Middle frontal gyrus (tissue), 1 donor: ENCODE measurements around the gene LSM11.
A peak's percentile ranks its signal among the peaks of the same experiment; 100 is the strongest.
"Not testable (repeated sequence)": the region's sequence is repeated elsewhere in the genome, so short reads cannot be mapped to it uniquely, and the experiment has no call there.

ENCODE experiments used
- DNase-seq: peaks from one replicate; pipeline ENCODE4 v3.0.0-alpha.2; 2015; ENCODE audit warnings: low spot score; ENCODE audit errors: extremely low spot score

The LSM11 gene

DNA sequence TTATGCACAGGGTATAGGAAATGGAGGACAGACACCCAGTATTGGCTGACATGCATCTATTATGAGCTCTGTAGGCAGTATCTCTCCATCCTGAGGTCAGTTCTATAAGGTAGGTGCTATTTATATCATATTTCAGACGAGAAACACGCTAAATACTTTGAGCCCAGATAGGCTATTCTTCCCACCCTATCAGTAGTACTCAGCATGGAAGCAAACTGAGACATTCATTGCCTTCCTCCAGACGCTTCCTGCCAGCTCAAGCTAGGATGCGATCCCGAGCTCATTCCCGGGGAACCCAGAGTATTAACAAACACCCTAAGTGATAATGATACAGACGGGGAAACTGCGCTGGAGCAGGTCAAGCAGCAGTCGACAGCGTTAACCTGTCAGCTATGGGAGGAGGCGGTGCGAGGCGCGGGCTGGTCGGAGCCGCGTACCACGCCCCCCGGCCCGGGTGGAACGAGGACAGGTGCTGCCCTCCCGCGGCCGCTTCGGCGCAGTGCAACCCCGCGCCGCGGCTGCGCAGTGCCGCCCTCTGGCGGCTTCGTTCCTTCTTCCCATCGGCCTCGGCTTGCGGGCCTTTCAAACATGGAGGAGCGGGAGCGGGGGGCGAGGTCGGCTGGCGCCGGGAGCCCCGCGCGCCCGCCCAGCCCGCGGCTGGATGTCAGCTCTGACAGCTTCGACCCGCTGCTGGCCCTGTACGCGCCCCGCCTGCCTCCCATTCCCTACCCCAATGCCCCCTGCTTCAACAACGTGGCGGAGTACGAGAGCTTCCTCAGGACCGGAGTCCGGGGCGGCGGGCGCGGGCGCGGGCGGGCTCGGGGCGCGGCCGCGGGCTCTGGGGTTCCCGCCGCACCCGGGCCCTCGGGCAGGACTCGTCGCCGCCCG is at the start of gene LSM11:
Gene LSM11 (plus strand): TSS at position 550 of the 888 bp plus-strand sequence. CDS start 39 bp downstream, at position 589.
- DNase-seq = peak; percentile 71

DNA sequence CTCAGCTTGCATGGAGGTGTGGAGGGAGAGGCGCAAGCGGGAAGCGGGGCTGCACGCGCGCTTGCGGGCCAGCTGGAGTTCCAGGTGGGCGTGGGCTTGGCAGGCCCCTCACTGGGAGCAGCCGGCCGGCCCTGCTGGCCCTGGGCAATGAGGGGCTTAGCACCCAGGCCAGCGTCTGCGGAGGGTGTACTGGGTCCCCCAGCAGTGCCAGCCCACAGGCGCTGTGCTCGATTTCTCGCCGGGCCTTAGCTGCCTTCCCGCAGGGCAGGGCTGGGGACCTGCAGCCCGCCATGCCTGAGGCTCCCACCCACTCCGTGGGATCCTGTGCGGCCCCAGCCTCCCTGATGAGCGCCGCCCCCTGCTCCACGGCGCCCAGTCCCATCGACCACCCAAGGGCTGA is 49.7 kb upstream of the LSM11 start:
- not testable (repeated sequence) for DNase-seq

DNA sequence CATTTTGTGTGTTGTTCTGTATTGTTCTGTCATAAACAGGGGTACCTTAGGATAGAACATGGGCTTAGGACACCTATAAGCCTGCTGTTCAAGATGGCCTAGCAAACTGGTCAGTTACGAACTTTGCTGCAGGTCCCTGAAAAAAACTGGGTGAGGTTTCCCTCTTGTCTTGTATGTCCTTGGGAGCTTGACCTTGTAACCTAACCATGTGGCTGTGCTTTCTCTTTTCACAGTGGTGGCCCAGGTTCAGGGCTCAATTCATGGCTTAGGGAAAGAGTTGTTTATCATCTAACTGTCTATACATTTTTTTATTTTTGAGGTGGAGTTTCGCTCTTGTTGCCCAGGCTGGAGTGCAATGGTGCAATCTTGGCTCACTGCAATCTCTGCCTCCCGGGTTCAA is 47.4 kb upstream of the LSM11 start:
- not testable (repeated sequence) for DNase-seq

DNA sequence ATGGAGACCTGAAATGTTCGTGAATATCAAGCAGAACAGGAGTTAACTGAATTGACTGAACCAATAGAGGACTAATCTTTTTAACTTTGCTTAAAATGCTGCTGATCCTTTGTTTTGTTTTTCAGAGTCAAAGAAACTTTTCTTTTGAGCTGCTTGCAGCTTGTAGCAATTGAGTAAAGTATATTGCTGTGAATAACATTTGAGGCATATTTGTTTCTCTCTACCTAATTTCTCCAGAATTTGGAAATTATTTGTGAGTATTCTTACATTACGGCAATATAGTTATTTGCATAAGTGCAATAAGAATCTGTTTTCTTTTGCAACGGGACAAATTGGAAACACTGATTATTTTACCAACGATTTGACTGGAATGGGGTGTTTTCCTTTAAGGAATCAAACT is 44.8 kb upstream of the LSM11 start:
- not testable (repeated sequence) for DNase-seq

DNA sequence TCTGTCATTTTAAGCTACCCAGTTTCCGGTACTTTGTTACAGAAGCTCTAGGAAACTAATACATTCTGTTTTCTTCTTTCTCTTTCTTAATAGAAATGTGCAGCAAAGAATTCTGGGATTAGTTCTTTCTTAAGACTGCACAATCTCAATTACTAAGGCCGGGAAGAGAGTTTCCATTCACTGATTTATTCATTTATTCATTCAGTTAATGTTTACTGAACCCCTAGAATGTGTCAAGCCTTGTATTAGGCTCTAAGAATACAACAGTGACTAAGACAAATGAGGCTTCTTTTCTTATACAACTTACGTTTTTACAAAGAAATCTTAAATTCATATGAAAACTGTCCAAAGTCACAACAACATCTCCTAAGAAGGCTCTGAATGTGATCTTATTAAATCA is 39.8 kb upstream of the LSM11 start:
- no peak for DNase-seq

DNA sequence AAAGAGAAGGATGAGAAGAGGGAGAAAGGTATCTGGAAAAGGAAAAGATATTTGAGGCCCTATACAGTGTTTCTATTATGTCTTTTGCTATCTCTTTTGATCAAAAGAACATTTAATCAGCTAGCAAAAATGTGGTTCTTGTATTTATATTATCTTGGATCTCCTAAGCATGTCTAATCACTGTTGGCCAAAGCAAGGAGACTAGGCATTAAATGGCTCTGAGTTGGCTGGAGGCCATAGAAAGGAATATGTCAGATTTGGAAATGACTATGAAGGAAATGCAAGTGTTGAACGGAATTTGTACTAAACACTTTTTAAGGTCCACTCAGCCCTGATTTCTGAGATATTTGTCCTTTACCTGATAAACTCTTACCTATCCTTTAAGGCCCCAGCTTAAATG is 34.6 kb upstream of the LSM11 start:
- DNase-seq = no peak

DNA sequence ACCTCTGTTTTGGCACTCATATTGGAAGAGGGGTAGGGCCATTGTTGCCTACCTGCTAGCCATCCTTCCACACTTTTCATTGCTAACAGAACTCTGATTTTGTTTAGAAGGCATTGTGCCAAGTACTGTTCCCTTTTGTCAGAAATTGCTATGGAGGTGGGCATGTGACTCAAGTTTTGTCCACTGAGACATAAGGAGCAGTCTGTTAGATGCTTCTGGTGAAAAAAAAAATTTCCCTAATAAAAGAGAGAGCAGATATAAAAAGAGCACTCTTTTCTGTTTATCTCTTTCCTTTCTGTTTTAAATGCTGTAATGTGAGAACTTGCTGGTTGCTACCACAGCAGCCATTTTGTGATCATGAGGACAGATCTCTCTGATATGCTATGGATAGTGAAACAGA is 34.2 kb upstream of the LSM11 start:
- DNase-seq = no peak

DNA sequence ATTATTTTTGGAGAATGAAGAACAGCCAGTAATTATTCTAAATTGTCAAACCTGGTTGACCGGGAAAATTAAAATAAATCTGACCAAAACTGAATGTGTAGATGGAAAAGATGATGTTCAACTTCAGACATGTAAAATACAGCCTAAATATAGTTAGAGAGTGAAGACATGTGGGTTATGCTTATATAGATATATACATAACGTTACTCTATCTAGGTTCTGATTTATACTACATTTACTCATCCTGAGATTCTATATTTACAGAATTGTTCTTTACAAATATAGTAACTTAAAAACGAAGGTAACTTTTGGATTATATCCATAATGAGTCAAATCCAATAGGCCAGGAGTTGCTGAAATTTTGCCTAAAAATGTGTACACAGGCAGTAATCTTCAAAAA is 33.1 kb upstream of the LSM11 start:
- no peak for DNase-seq

DNA sequence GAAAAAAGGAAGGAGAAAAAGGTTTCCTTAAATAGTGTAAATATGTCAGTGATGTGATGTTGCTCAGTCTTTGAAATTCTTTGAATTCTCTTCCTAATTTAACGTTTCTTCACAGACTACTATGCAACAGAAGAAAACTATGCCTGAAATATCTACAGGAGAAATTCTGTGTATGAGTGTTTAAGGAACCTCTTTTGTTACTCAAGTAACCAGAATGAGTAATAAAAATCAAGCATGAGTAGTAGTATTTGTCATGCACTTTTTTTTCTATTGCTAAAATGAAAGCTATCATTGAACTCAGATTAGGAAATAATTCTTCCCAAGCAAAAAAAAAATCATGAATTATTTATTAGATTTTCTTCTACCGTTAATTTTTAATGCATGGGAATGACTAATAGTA is 32.6 kb upstream of the LSM11 start:
- DNase-seq = no peak

DNA sequence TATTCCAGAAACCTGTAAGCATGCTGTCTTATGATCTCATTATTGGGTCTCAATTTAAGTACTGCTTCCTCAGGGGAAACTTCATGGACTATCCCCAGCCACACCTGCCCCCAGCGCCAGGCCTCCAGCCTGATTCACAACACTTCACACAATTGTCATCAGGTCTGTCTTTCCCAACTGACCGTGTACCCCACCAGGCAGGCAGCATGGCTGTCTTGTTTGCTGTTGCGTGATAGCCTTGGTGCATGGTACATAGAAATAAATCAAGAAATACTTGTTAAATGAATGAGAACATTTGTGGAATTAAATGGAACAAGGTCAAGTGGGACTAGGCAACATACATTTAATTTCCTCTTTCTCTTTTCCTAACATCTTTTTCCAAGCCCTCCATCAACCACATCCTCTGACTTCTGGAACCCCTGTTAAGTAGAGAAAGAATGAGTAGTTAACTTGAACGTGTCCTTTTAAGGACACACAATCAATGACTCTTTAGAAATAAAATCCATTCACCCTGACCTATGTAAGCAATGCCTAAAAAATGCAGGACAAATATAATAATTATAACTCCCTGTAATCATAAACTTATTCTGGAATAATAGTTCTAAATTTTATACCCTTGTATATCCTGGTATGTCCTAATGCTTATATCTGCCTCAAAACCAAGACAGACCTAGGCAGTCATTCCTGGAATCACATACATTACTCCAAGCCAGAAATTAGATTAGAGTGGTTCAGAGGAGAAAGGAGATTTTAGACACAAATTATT is 29.5 kb upstream of the LSM11 start:
- no peak for DNase-seq

DNA sequence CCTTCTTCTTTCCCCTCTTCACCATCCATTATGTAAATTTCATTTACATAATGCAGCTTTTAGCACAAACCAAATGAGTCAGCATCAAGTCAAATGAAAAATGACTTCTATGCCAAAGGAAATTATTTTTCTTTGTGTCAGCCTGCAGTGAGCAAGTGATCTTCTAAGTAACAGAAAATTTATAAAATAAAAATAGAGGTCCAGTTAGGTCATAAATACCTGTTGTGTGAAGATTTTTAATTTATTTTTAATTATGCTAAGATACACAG is 29.0 kb upstream of the LSM11 start:
- DNase-seq = peak; percentile 32

DNA sequence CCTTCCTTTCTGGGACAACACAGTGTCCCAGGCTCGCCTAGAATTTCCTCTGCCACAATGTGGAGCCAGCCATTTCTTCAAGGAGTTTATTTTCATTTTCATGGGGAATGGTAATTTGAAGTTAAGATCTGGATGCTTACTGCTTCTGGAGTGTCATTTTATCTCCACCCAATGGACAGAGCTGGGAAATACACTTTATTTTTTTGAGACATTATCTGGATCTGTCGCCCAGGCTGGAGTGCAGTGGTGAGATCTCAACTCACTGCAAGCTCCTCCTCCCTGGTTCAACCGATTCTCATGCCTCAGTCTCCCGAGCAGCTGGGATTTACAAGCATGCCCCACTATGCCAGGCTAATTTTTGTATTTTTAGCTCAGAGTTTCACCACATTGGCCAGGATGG is 25.0 kb upstream of the LSM11 start:
- peak; percentile 65 for DNase-seq

DNA sequence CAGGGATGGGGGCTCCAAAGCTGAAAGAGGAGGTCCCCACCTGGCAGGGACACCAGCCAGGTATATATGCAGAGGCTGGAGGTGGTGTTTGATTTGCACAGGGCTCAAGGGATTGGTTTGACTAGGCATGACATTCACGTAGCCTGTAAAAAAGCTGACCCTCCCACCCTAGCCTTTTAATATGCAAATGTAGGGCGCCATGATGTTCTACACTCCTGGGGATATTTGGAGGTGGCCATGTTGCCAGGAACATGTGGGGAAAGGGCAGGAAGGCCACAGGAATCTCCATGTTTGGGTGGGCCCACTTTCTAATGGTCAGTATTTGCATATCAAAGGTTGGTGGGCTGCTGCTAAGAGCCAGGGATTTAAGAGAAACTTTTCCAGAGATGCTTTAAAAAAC is 24.3 kb upstream of the LSM11 start:
- no peak for DNase-seq

DNA sequence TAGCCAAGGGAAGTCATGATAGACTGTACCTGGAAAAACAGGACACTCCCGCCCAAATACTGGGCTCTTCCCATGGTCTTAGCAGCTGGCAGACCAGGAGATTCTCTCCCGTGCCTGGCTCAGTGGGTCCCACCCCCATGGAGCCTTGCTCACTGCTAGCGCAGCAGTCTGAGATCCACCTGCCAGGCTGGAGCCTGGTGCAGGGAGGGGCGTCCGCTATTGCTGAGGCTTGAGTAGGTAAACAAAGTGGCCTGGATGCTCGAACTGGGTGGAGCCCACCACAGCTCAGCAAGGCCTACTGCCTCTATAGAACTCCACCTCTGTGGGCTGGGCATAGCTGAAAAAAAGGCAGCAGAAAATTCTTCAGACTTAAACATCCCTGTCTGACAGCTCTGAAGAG is 22.4 kb upstream of the LSM11 start:
- no peak for DNase-seq

DNA sequence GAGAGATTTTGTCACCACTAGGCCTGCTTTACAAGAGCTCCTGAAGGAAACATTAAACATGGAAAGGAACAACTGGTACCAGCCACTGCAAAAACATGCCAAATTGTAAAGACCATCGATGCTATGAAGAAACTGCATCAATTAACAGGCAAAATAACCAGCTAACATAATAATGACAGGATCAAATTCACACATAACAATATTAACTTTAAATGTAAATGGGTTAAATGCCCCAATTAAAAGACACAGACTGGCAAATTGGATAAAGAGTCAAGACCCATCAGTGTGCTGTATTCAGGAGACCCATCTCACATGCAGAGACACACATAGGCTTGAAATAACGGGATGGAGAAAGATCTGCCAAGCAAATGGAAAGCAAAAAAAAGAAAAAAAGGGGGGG is 20.6 kb upstream of the LSM11 start:
- not testable (repeated sequence) for DNase-seq

DNA sequence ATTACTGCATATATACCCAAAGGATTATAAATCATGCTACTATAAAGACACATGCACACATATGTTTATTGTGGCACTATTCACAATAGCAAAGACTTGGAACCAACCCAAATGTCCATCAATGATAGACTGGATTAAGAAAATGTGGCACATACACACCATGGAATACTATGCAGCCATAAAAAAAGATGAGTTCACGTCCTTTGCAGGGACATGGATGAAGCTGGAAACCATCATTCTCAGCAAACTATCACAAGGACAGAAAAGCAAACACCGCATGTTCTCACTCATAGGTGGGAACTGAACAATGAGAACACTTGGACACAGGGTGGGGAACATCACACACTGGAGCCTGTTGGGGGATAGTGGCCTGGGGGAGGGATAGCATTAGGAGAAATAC is 16.9 kb upstream of the LSM11 start:
- DNase-seq = not testable (repeated sequence)

DNA sequence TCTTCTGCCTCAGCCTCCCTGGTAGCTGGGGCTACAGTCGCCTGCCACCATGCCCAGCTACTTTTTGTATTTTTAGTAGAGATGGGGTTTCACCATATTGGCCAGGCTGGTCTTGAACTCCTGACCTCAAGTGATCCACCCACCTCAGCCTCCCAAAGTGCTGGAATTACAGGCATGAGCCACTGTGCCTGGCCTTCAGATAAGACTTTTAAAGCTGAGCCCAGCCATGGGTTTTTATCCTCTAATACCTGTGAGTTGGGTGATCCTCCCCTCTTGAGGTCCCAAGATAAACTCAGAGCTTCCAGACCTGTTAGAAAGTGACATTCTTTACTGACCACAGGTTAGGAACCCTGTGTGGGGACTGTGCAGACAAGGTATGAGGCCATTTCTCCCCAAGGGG is 15.7 kb upstream of the LSM11 start:
- not testable (repeated sequence) for DNase-seq

DNA sequence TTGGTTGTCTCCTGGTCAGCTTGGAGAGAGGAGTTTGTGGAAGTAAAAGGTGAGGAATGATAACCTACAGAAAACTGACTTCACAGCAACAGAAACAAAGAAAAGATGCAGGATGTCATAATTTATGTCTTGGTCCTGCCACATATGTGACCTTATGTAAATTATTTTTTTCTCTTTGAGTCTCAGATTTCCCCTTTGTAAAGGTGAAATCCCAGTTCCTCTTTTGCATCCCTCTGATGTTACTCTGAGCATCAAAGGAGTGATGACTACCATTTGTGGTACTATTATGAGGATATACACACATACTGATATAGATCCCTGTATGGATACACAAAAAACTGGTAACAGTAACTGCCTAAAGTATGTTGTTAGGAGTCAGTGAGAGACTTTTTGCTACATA is 13.7 kb upstream of the LSM11 start:
- no peak for DNase-seq

DNA sequence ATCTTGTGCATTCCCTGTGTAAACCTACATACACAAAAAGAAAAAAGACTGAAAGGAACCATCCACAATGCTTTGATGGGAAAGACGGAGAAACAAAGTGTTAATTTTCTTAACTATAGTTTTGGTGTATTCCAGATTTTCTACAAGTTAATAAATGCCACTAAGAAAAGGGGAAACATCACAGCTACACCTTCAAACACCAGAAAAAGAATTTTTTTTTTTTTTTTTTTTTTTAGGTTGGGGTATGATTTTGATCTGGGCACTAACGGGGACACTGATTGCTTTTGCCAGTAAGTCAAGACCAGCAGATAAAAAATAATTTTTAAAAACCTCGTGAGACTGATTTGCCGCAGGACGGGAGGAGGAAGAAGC is 12.6 kb upstream of the LSM11 start:
- no peak for DNase-seq

DNA sequence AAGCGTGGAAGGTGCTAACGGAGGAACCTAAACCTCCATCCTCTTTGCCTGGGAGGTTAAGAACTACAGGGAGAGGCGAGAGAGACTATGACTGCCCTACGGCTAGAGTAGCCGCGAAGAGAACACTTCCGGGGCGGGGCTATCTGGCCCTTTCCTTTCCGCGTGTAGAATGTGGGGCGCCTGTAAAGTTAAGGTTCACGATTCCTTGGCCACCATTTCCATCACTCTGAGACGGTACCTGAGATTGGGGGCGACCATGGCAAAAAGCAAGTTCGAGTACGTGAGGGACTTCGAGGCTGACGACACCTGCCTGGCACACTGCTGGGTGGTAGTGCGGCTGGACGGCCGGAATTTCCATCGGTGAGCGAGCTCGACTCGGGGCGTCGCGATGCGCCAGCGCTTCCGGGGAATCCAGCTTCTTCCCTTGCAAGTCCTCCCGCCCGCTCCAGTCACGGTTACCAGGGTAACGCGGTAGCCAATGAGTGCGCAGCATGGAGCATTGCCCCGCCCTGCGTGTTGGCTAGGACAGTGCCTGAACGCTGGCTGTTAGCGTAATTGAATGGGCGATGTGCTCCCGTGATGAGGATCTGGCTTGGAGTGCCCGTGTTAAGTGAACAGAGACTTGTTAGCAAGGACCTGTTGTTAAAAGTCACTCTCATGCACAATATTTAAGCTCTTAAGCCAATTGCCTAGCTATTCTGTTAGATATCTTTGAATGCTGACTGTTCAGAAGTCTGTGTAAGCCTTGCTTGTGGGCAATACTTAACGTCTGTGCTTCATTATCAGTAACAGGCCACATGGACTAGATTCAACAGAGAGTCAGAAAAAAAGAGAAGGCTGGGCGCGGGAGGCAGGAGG is 12.0 kb upstream of the LSM11 start, which contains the start of gene THG1L:
Gene THG1L (plus strand): TSS at position 149 of the 858 bp plus-strand sequence. CDS start 21 bp downstream, at position 170.
- peak; percentile 100 for DNase-seq

DNA sequence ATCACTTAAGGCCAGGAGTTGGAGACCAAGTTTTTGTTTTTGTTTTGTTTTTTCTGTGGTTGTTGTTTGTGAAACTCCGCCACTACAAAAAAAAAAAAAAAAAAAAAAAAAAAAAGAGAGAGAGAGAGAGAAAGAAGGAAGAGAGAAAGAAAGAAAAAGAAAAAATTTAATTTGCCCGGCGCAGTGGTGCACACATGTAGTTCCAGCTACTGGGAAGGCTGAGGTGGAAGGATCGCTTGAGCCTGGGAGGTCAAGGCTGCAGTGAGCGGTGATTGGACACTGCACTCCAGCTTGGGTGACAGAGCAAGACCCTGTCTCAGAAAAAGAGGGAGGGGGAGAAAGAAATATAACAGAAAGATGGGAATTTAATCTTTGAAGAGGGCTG is 11.4 kb upstream of the LSM11 start:
- DNase-seq = no peak
